ENCODE results near the gene SYNGR2.

The SYNGR2 gene

DNA sequence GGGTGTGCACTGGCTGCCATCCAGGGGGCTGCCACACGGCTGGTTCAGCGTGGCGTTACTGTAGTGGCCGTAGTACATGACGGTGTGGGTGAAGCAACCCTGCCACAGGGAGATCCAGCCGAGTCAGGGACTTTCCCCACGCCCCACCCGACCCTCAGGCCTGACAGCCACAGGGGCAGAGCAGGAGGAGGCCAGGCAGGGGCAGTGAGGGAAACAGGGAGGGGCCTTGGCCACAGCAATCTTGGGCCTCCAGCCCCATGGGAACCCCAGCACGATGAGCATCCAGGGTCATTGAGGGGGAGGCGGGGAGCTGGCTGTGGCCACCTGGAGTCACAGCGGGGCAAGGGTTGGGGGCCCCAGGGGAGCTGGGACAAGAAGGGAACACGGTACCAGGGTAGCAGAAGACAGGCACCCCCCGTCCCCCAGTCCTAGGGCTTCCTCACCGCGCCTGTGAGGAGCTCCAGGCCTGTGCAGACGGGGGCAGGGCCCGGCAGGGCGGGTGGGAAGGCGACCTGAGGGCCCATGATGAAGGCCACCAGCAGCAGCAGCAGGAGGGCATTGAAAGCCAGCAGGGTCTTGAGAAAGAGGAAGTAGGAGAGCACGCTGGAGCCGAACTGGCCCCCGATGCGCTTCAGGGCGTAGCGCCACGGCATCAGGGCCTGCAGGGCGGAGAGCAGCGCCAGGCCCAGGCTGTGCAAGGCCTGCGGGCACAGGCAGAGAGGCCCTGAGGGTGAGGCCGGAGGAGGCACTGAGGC, 44.1 kb upstream of the SYNGR2 start:
- H3K36me3 ChIP-seq (ENCODE audit: low read depth), result peaks cover 20% of the 10 kb centered on the region
- H3K27me3 ChIP-seq (ENCODE audit: insufficient read depth, poor library complexity, severe bottlenecking), result no peaks in the 10 kb centered on the region
- peaks cover 4% of the 10 kb centered on the region for H3K4me1 ChIP-seq (ENCODE audit: insufficient read depth, poor library complexity, severe bottlenecking)
- no peak for DNase-seq (ENCODE audit: low spot score)
- no peak for ATAC-seq (ENCODE audit: low read depth)
- H3K4me3 ChIP-seq (ENCODE audit: severe bottlenecking), result no peak overlapping the region
- H3K9me3 ChIP-seq (ENCODE audit: severe bottlenecking), result no peaks in the 10 kb centered on the region
- TF ChIP-seq, protein P1, sequence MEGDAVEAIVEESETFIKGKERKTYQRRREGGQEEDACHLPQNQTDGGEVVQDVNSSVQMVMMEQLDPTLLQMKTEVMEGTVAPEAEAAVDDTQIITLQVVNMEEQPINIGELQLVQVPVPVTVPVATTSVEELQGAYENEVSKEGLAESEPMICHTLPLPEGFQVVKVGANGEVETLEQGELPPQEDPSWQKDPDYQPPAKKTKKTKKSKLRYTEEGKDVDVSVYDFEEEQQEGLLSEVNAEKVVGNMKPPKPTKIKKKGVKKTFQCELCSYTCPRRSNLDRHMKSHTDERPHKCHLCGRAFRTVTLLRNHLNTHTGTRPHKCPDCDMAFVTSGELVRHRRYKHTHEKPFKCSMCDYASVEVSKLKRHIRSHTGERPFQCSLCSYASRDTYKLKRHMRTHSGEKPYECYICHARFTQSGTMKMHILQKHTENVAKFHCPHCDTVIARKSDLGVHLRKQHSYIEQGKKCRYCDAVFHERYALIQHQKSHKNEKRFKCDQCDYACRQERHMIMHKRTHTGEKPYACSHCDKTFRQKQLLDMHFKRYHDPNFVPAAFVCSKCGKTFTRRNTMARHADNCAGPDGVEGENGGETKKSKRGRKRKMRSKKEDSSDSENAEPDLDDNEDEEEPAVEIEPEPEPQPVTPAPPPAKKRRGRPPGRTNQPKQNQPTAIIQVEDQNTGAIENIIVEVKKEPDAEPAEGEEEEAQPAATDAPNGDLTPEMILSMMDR (IDR thresholded peaks at IDR 0.05; ENCODE audit: poor library complexity, severe bottlenecking), result no peak
- H3K27ac ChIP-seq (ENCODE audit: poor library complexity, severe bottlenecking), result no peak overlapping the region

DNA sequence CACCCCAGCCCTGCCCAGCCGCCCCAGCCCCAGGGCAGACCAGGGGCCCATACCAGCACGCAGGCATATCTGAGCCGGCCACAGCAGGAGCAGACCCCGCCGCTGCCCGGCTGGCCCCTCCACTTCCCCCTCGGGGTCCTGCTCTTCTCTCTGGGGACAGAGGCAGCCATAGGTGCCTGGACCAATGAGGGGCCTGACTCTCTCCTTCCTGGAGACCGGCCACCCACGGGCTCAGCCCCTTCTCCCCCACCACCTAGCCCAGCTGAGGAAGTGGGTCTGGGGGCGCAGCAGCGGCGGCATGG, 43.6 kb upstream of the SYNGR2 start:
- DNase-seq (ENCODE audit: low spot score) (no peak), ATAC-seq (ENCODE audit: low read depth) (no peak)
- TF ChIP-seq, protein P1 (IDR thresholded peaks at IDR 0.05; ENCODE audit: poor library complexity, severe bottlenecking), result no peak
- H3K27me3 ChIP-seq (ENCODE audit: insufficient read depth, poor library complexity, severe bottlenecking), result no peaks in the 10 kb centered on the region
- no peak overlapping the region for H3K4me3 ChIP-seq (ENCODE audit: severe bottlenecking)
- peaks cover 4% of the 10 kb centered on the region for H3K4me1 ChIP-seq (ENCODE audit: insufficient read depth, poor library complexity, severe bottlenecking)
- no peak overlapping the region for H3K27ac ChIP-seq (ENCODE audit: poor library complexity, severe bottlenecking)
- H3K9me3 ChIP-seq (ENCODE audit: severe bottlenecking), result no peaks in the 10 kb centered on the region
- H3K36me3 ChIP-seq (ENCODE audit: low read depth), result peaks cover 20% of the 10 kb centered on the region

DNA sequence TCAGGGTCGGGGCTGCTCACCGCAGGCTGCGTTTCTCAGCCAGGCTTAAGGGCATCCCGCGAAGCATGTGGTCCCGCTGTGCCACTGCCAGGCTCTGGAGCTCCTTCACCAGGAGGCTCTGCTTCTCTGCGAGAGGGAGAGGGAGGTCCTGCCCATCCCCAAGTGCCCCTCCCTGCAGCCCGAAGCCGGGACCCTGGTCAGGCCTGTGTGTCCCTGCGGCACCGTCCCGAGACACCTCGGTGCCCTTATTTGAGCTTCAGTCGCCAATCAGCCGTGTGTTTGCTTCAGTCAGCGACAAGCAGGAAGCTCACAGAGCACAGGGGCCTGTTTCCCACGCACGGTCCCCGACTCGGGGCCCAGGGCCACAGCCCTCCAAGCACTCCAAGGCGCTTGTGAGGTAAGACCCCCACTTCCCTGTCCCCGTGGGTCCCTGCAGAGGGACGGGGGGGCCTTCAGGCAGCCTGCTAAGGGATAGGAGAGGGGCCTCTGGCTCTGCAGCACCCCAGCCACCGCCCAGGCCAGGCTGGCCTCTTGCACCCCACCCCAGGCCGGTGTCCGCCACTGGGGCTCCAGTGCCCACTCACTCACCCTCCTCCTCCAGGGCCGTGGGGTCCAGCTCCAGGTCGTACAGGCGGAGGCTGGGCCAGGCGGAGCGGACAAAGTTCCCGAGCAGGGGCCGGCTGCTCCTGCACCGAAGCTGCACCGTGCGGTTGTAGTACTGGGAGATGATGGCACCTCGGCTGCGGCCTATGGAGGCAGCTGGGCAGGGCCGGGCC, 43.1 kb upstream of the SYNGR2 start:
- peaks cover 4% of the 10 kb centered on the region for H3K4me1 ChIP-seq (ENCODE audit: insufficient read depth, poor library complexity, severe bottlenecking)
- ATAC-seq (ENCODE audit: low read depth) (no peak), DNase-seq (ENCODE audit: low spot score) (no peak)
- no peaks in the 10 kb centered on the region for H3K27me3 ChIP-seq (ENCODE audit: insufficient read depth, poor library complexity, severe bottlenecking)
- TF ChIP-seq, protein P1 (IDR thresholded peaks at IDR 0.05; ENCODE audit: poor library complexity, severe bottlenecking), result no peak
- H3K9me3 ChIP-seq (ENCODE audit: severe bottlenecking), result no peaks in the 10 kb centered on the region
- H3K27ac ChIP-seq (ENCODE audit: poor library complexity, severe bottlenecking), result no peak overlapping the region
- no peak overlapping the region for H3K4me3 ChIP-seq (ENCODE audit: severe bottlenecking)
- H3K36me3 ChIP-seq (ENCODE audit: low read depth), result peaks cover 20% of the 10 kb centered on the region

DNA sequence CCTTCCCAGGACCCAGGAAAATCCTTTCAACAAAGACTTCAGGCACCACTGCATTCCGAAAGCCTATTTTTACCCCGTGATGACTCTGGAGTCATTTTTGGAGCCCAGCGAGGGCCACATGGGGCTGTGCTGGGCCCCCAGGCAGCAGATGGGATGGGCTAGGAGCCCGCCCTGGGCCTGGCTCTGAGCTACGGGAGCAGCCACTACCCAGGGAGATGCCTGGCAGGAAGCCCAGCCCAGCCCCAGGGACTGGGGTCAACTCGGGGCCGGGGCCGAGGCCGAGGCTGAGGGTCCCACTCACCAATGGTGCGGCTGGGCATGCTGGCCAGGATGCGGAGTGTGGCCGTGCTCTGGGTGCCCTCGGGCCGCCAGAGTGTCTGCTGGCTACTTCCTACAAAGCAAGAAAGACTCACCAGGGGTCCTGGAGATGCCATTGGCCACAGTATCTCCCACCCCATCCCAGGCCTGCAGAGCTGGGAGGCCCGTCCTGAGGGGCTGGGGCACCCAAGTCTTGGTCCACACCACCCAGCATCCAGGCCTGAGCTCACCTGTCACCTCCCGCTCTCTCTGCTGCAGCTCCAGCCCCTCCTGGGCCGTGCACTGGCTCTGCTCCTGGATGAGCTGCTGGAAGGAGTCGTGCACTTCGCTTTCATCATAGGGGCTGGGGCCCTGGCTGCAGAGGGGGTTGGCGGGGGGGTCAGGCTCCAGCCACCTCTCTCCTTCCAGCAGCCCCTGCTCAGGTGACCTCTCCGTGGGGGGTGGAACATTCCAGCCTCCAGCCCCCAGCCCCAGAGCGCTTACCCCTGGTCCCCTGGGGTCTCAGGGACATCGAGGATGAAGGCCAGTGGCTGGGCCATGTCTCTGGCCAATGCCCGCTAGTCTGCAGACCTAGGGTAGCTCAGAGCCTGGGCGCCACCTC, 42.1 kb upstream of the SYNGR2 start:
- H3K4me3 ChIP-seq (ENCODE audit: severe bottlenecking), result no peak overlapping the region

More for the DNA sequence above, 42.1 kb upstream of the SYNGR2 start:
- DNase-seq (ENCODE audit: low spot score), result no peak
- no peaks in the 10 kb centered on the region for H3K27me3 ChIP-seq (ENCODE audit: insufficient read depth, poor library complexity, severe bottlenecking)
- no peaks in the 10 kb centered on the region for H3K9me3 ChIP-seq (ENCODE audit: severe bottlenecking)
- no peak for ATAC-seq (ENCODE audit: low read depth)
- H3K4me1 ChIP-seq (ENCODE audit: insufficient read depth, poor library complexity, severe bottlenecking), result peaks cover 4% of the 10 kb centered on the region
- TF ChIP-seq, protein P1 (IDR thresholded peaks at IDR 0.05; ENCODE audit: poor library complexity, severe bottlenecking), result no peak
- peak overlapping the region; percentile 51 for H3K27ac ChIP-seq (ENCODE audit: poor library complexity, severe bottlenecking)
- H3K36me3 ChIP-seq (ENCODE audit: low read depth), result peaks cover 20% of the 10 kb centered on the region

Measured in RWPE2 (cell line).